Mucosa of descending colon (tissue), 3 donors: ENCODE measurements around the gene LACTB. TPM values are rescaled to one million over a fixed set of nuclear protein-coding genes. Genes with fewer than 3 reads are reported as not detected.

Source experiments
- ATAC-seq: fragments of 200-7000 bp; cut with Tn5 transposase; one replicate; pipeline ENCODE4 v1.9.1; 2020; ENCODE audit warnings: mild to moderate bottlenecking, moderate library complexity
- DNase-seq, 3 donors: peaks; one replicate each; pipeline ENCODE4 v3.0.0-alpha.2; 2020
- H3K36me3 ChIP-seq: fragments of 200-600 bp; one replicate; pipeline ENCODE4 v1.8.0; 2021; ENCODE audit warnings: low read depth, mild to moderate bottlenecking
- H3K4me1 ChIP-seq: fragments of 200-600 bp; one replicate; pipeline ENCODE4 v1.8.0; 2021; ENCODE audit warnings: low read depth, mild to moderate bottlenecking
- H3K4me3 ChIP-seq: fragments of 200-600 bp; one replicate; pipeline ENCODE4 v1.8.0; 2021; ENCODE audit warnings: mild to moderate bottlenecking
- H3K9me3 ChIP-seq: fragments of 200-600 bp; one replicate; pipeline ENCODE4 v1.8.0; 2021; ENCODE audit warnings: mild to moderate bottlenecking
- CTCF ChIP-seq: fragments of 200-600 bp; IDR thresholded peaks from one replicate; pipeline ENCODE4 v1.8.0; 2022; ENCODE audit warnings: antibody characterized with exemption, mild to moderate bottlenecking
- intact Hi-C, 2 donors: fragments of 100-400 bp; cut with DNase I in 1 of 2; cut with micrococcal nuclease in 1 of 2; formaldehyde crosslinking; loops; one replicate each; pipeline versions ENCODE4 v1.11.0 to v1.11.1; 2022; cut with DNase I, micrococcal nuclease
- total RNA-seq, 3 donors: library from RNA; stranded (reverse); fragmentation: NEBNext Ultra II Directional in 2 of 3; extraction: Animal tissue kit (Norgen Biotek cat#: 25700) in 2 of 3; gene quantifications; one replicate each; pipeline versions ENCODE4 v1.2.1 to v1.2.4, GENCODE V29; 2021 to 2023
- donor health status: DM: no; HTN: no; CAD: no; lungs with moderate emphysema.
- donor health status: DM: no; HTN: no; CAD: no.
- donor health status: DM: no; HTN: yes; CAD: no.

Gene LACTB
- total RNA-seq, 3 donors from 2014 or later, result 19.8 to 24.0 (median 21.1) TPM

- intact Hi-C loops, result no loop called here
- DNase-seq (no peak), ATAC-seq (no peak)
- H3K36me3 ChIP-seq, result no peaks in the 10 kb centered on the region
- no peak overlapping the region for H3K4me3 ChIP-seq
- no peak for TF ChIP-seq CTCF
- H3K9me3 ChIP-seq, result no peaks in the 10 kb centered on the region
- H3K4me1 ChIP-seq, result no peaks in the 10 kb centered on the region
Measured at GRCh38 chr15:63169788-63170187, 48.1 kb downstream of the LACTB start.

- DNase-seq (no peak), ATAC-seq (no peak)
- intact Hi-C loops, result no loop called here
- TF ChIP-seq CTCF, result no peak
- H3K36me3 ChIP-seq, result no peaks in the 10 kb centered on the region
- H3K4me1 ChIP-seq, result no peaks in the 10 kb centered on the region
- no peak overlapping the region for H3K4me3 ChIP-seq
- H3K9me3 ChIP-seq, result no peaks in the 10 kb centered on the region
Measured at GRCh38 chr15:63172376-63172775, 50.7 kb downstream of the LACTB start.

GRCh38 chr15:63172851-63173451 lies 51.3 kb downstream of the LACTB start:
- Histone ChIP-seq H3K36me3 (no peaks in the 10 kb centered on the region), H3K9me3 (no peaks in the 10 kb centered on the region), H3K4me1 (no peaks in the 10 kb centered on the region), H3K4me3 (no peak overlapping the region)
- no peak for TF ChIP-seq CTCF
- DNase-seq, result no peak
- intact Hi-C loops, result no loop called here
- ATAC-seq, result no peak

- Histone ChIP-seq H3K4me3 (no peak overlapping the region), H3K9me3 (no peaks in the 10 kb centered on the region), H3K36me3 (no peaks in the 10 kb centered on the region), H3K4me1 (no peaks in the 10 kb centered on the region)
- no peak for TF ChIP-seq CTCF
- intact Hi-C loops, result no loop called here
- ATAC-seq (no peak), DNase-seq (no peak)
Measured at GRCh38 chr15:63176302-63176701, 54.6 kb downstream of the LACTB start.

GRCh38 chr15:63178034-63178433 lies 56.4 kb downstream of the LACTB start:
- intact Hi-C loops, result no loop called here
- Histone ChIP-seq H3K4me3 (no peak overlapping the region), H3K4me1 (no peaks in the 10 kb centered on the region), H3K9me3 (no peaks in the 10 kb centered on the region), H3K36me3 (no peaks in the 10 kb centered on the region)
- ATAC-seq (peak; percentile 31), DNase-seq (no peak)
- no peak for TF ChIP-seq CTCF

GRCh38 chr15:63180746-63181145 lies 59.1 kb downstream of the LACTB start:
- ATAC-seq (no peak), DNase-seq (no peak)
- TF ChIP-seq CTCF, result no peak
- H3K4me1 ChIP-seq, result no peaks in the 10 kb centered on the region
- H3K4me3 ChIP-seq, result no peak overlapping the region
- intact Hi-C loops, result no loop called here
- H3K9me3 ChIP-seq, result no peaks in the 10 kb centered on the region
- no peaks in the 10 kb centered on the region for H3K36me3 ChIP-seq
